ENCODE results near the gene CAMK4. TPM values are rescaled to one million over a fixed set of nuclear protein-coding genes. Genes with fewer than 3 reads are reported as not detected.
A peak's percentile ranks its signal among the peaks of the same experiment; 100 is the strongest.

Gene CAMK4
- total RNA-seq, 1 experiment from 2014 or later, result 10.2 TPM

DNA sequence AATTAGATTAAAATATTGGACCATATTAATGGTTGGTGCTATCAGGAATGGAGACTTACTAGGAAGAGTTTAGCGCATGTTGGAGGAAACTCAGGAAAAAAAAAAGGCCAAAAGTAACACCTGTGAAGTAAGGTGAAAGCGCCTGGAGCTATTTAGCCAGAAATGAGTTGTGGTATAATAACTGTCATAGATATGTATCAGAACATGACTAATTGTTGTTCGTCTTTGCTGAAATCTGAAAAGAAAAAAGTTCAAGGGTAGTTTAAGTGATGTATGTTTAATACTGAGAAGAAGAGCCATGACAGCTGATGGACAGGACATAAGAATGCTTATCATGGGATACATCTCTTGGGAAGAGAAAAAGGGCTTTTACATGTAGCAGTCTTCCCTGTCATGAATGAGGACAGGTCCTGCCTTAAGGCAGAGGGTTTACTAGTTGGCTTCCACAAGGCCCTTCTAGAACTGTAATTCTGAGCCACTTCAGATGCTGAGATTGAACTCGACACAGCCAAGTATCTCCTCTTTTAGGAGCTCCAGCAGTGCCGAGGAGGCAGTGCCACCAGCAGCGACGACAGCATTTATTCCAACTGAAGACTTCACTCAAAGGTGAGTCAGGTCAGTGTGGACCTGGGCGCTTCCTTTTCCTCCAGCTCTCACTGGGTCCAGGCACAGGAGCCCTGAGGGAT lies 940 bp upstream of the CAMK4 start:
- ATAC-seq (no peak), DNase-seq (ENCODE audit: low read depth, low spot score) (no peak)
- Histone ChIP-seq H3K36me3 (ENCODE audit: control insufficient read depth in 1 of 2, insufficient read depth in 2 of 2, low read length in 2 of 2) (no peaks in the 10 kb centered on the region), H3K27me3 (ENCODE audit: insufficient read depth, low read length) (peaks cover 20% of the 10 kb centered on the region), H3K9me2 (ENCODE audit: insufficient read depth) (no peaks in the 10 kb centered on the region), H2AFZ (ENCODE audit: low read depth, low read length, poor library complexity, severe bottlenecking) (peak overlapping the region; percentile 81), H3K9ac (ENCODE audit: low read length) (peak overlapping the region; percentile 51), H3K27ac (ENCODE audit: low read depth, low read length) (peak overlapping the region; percentile 33; the same call in 1 of the 2 replicates), H3K79me2 (ENCODE audit: insufficient read depth, low read length) (no peaks in the 10 kb centered on the region), H3K4me3 (replicated peaks in 1 of 2; ENCODE audit: low read depth in 1 of 2, low read length in 2 of 2) (peak overlapping the region; percentile 50 to 68), H3K4me1 (ENCODE audit: control insufficient read depth in 1 of 2, insufficient read depth in 2 of 2, low read length in 2 of 2) (peaks cover 0 to 17% of the 10 kb centered on the region in 2 experiments; a peak in 2 of 4 replicates), H3K4me2 (ENCODE audit: low read length) (peak overlapping the region; percentile 95), H3K9me3 (ENCODE audit: control insufficient read depth in 1 of 2, insufficient read depth in 1 of 2, low read depth in 1 of 2, low read length in 2 of 2) (no peaks in the 10 kb centered on the region), H4K20me1 (ENCODE audit: insufficient read depth) (no peaks in the 10 kb centered on the region)
- no TSS peak for BruUV-seq (replicated peaks)
- POLR2A ChIA-PET, result no interaction called here
- TF ChIP-seq, protein P1, sequence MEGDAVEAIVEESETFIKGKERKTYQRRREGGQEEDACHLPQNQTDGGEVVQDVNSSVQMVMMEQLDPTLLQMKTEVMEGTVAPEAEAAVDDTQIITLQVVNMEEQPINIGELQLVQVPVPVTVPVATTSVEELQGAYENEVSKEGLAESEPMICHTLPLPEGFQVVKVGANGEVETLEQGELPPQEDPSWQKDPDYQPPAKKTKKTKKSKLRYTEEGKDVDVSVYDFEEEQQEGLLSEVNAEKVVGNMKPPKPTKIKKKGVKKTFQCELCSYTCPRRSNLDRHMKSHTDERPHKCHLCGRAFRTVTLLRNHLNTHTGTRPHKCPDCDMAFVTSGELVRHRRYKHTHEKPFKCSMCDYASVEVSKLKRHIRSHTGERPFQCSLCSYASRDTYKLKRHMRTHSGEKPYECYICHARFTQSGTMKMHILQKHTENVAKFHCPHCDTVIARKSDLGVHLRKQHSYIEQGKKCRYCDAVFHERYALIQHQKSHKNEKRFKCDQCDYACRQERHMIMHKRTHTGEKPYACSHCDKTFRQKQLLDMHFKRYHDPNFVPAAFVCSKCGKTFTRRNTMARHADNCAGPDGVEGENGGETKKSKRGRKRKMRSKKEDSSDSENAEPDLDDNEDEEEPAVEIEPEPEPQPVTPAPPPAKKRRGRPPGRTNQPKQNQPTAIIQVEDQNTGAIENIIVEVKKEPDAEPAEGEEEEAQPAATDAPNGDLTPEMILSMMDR (IDR thresholded peaks at IDR 0.05 in 2 of 3, conservative IDR thresholded peaks at IDR 0.05 in 1 of 3; ENCODE audit: borderline replicate concordance in 1 of 3, insufficient read depth in 1 of 3, low read depth in 2 of 3, low read length in 2 of 3), result no peak
- TF ChIP-seq POLR2AphosphoS5 (IDR thresholded peaks at IDR 0.05; ENCODE audit: low read depth, low read length), result no peak
- TF ChIP-seq, protein P2, sequence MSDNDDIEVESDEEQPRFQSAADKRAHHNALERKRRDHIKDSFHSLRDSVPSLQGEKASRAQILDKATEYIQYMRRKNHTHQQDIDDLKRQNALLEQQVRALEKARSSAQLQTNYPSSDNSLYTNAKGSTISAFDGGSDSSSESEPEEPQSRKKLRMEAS (IDR thresholded peaks at IDR 0.05), result no peak
- TF ChIP-seq SIN3A (IDR thresholded peaks at IDR 0.05; ENCODE audit: low read depth), result no peak
- TF ChIP-seq SRF (IDR thresholded peaks at IDR 0.05; ENCODE audit: low read depth), result no peak
- no peak for TF ChIP-seq FOSL1 (IDR thresholded peaks at IDR 0.05; ENCODE audit: low read depth)
- TF ChIP-seq RAD21 (IDR thresholded peaks at IDR 0.05; ENCODE audit: low read depth), result no peak
- TF ChIP-seq EZH2phosphoT487 (IDR thresholded peaks at IDR 0.05; ENCODE audit: borderline replicate concordance), result no peak
- TF ChIP-seq, protein P3, sequence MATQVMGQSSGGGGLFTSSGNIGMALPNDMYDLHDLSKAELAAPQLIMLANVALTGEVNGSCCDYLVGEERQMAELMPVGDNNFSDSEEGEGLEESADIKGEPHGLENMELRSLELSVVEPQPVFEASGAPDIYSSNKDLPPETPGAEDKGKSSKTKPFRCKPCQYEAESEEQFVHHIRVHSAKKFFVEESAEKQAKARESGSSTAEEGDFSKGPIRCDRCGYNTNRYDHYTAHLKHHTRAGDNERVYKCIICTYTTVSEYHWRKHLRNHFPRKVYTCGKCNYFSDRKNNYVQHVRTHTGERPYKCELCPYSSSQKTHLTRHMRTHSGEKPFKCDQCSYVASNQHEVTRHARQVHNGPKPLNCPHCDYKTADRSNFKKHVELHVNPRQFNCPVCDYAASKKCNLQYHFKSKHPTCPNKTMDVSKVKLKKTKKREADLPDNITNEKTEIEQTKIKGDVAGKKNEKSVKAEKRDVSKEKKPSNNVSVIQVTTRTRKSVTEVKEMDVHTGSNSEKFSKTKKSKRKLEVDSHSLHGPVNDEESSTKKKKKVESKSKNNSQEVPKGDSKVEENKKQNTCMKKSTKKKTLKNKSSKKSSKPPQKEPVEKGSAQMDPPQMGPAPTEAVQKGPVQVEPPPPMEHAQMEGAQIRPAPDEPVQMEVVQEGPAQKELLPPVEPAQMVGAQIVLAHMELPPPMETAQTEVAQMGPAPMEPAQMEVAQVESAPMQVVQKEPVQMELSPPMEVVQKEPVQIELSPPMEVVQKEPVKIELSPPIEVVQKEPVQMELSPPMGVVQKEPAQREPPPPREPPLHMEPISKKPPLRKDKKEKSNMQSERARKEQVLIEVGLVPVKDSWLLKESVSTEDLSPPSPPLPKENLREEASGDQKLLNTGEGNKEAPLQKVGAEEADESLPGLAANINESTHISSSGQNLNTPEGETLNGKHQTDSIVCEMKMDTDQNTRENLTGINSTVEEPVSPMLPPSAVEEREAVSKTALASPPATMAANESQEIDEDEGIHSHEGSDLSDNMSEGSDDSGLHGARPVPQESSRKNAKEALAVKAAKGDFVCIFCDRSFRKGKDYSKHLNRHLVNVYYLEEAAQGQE (IDR thresholded peaks at IDR 0.05; ENCODE audit: low read depth), result no peak
- TF ChIP-seq ZNF274 (IDR thresholded peaks at IDR 0.05; ENCODE audit: low read depth, low read length), result no peak
- TF ChIP-seq JUND (IDR thresholded peaks at IDR 0.05), result no peak
- TF ChIP-seq EGR1 (IDR thresholded peaks at IDR 0.05; ENCODE audit: low read depth), result no peak
- no peak for TF ChIP-seq EZH2 (IDR thresholded peaks at IDR 0.05)
- TF ChIP-seq YY1 (IDR thresholded peaks at IDR 0.05; ENCODE audit: extremely low read depth, insufficient replicate concordance, low read depth, low read length), result no peak
- TF ChIP-seq POLR2A (IDR thresholded peaks at IDR 0.05; ENCODE audit: borderline replicate concordance, extremely low read depth, insufficient read depth, insufficient read length), result no peak
- TF ChIP-seq, protein P4, sequence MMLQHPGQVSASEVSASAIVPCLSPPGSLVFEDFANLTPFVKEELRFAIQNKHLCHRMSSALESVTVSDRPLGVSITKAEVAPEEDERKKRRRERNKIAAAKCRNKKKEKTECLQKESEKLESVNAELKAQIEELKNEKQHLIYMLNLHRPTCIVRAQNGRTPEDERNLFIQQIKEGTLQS (IDR thresholded peaks at IDR 0.05), result no peak
- no peak for TF ChIP-seq ZFX (IDR thresholded peaks at IDR 0.05)
- TF ChIP-seq SP1 (IDR thresholded peaks at IDR 0.05; ENCODE audit: low read depth), result no peak
- intact Hi-C loops (cut with micrococcal nuclease), result no loop called here
- CTCF ChIA-PET, result no interaction called here
- RAD21 ChIA-PET (ENCODE audit: low non-redundant PET in 1 of 2, low total read pairs in 2 of 2, uncharacterized antibody in 2 of 2, unreplicated experiment in 2 of 2), result no interaction called here

Data from HCT116 (cell line).